Panc1 (cell line): Measurements from ENCODE around the gene IGIP. TPM values are rescaled to one million over a fixed set of nuclear protein-coding genes. Genes with fewer than 3 reads are reported as not detected.

Experiments used
- ATAC-seq: fragments of 200-7000 bp; cut with Tn5 transposase; 2 replicates; pipeline ENCODE4 v1.9.1; 2020; ENCODE audit warnings: mild to moderate bottlenecking, moderate library complexity
- BruUV-seq: library from RNA; stranded (reverse); fragments of 400-500 nt; replicated peaks from 2 replicates; lab custom pipeline; 2021; lab: Mats Ljungman, UMichigan
- CTCF ChIA-PET: fragments of 300-600 bp; sonication (Branson Sonifier 250); formaldehyde crosslinking; loops from one replicate; lab custom pipeline; 2022; ENCODE audit warnings: antibody characterized with exemption; lab: Charles Lee
- POLR2A ChIA-PET: fragments of 300-600 bp; sonication (Branson Sonifier 250); formaldehyde crosslinking; loops from one replicate; lab custom pipeline; 2022; ENCODE audit warnings: antibody characterized with exemption; lab: Charles Lee
- DNase-seq: peaks from one replicate; pipeline ENCODE4 v3.0.0-alpha.2; 2010; ENCODE audit warnings: low read depth, low spot score
- H3K27ac ChIP-seq: 2 replicates; pipeline ENCODE4 v1.5.1; 2011; ENCODE audit warnings: mild to moderate bottlenecking, low read length, inconsistent platforms
- H3K27me3 ChIP-seq: fragments of 200-500 bp; sonication (Bioruptor generic); 2 replicates; pipeline ENCODE4 v1.6.0; 2014; ENCODE audit warnings: low read length, inconsistent platforms; ENCODE audit not compliant: control insufficient read depth, insufficient read depth
- H3K36me3 ChIP-seq: fragments of 200-500 bp; sonication (Bioruptor generic); 2 replicates; pipeline ENCODE4 v1.5.1; 2014; ENCODE audit warnings: inconsistent platforms, mild to moderate bottlenecking, low read length, moderate library complexity; ENCODE audit not compliant: control insufficient read depth, insufficient read depth
- H3K4me1 ChIP-seq: 2 replicates; pipeline ENCODE4 v1.5.1; 2011; ENCODE audit warnings: inconsistent platforms, mild to moderate bottlenecking, low read length, moderate library complexity; ENCODE audit not compliant: control insufficient read depth, insufficient read depth
- H3K4me3 ChIP-seq, 2 experiments: 2 replicates each; pipeline ENCODE4 v1.5.1; 2011 to 2012; ENCODE audit warnings: low read depth in 2 of 2, low read length in 2 of 2, mild to moderate bottlenecking in 2 of 2, inconsistent platforms in 1 of 2, moderate library complexity in 1 of 2
- H3K9me3 ChIP-seq: fragments of 200-500 bp; sonication (Bioruptor generic); 2 replicates; pipeline ENCODE4 v1.5.1; 2014; ENCODE audit warnings: low read depth, mild to moderate bottlenecking, inconsistent platforms, low read length, moderate library complexity; ENCODE audit not compliant: control insufficient read depth, insufficient read depth
- CTCF ChIP-seq: fragments of 450-650 bp; IDR thresholded peaks from 2 replicates; pipeline ENCODE4 v1.5.1; 2017; ENCODE audit warnings: mild to moderate bottlenecking
- POLR2AphosphoS5 ChIP-seq: IDR thresholded peaks from 2 replicates; pipeline ENCODE4 v1.6.1; 2012; ENCODE audit warnings: mild to moderate bottlenecking, low read depth, low read length, moderate library complexity
- REST ChIP-seq, 2 experiments: IDR thresholded peaks; 2 replicates each; pipeline ENCODE4 v1.6.1; 2011 to 2012; ENCODE audit warnings: low read depth in 2 of 2, control low read depth in 1 of 2, low read length in 1 of 2, mild to moderate bottlenecking in 1 of 2, moderate library complexity in 1 of 2; ENCODE audit not compliant: insufficient read depth in 1 of 2
- SIN3A ChIP-seq: IDR thresholded peaks from 2 replicates; pipeline ENCODE4 v1.6.1; 2012; ENCODE audit warnings: low read depth, mild to moderate bottlenecking, low read length, moderate library complexity, borderline replicate concordance; ENCODE audit not compliant: insufficient read depth
- TCF7L2 ChIP-seq: IDR thresholded peaks from 2 replicates; pipeline ENCODE4 v1.6.1; 2011; ENCODE audit warnings: mild to moderate bottlenecking, low read depth, low read length, inconsistent platforms
- in situ Hi-C: cut with HindIII; loops from 2 replicates; pipeline ENCODE4 v1.10.0; 2016; ENCODE audit warnings: low sequenced_read_pairs, low pct_unique_long_range_greater_than_20kb
- intact Hi-C: fragments of 100-400 bp; cut with micrococcal nuclease; formaldehyde crosslinking; loops from one replicate; pipeline ENCODE4 v1.10.0; 2022; ENCODE audit not compliant: unreplicated experiment
- total RNA-seq: library from RNA; stranded (reverse); gene quantifications from one replicate; pipeline ENCODE4 v1.2.1, GENCODE V29; 2021; ENCODE audit not compliant: unreplicated experiment

IGIP gene
- total RNA-seq, 1 experiment from 2014 or later: 7.7 TPM

GRCh38 chr5:140106101-140106500 is 19.6 kb upstream of the IGIP start:
- Histone ChIP-seq H3K27me3 (no peaks in the 10 kb centered on the region), H3K27ac (peak overlapping the region; percentile 94; the same call in 1 of the 2 replicates), H3K36me3 (no peaks in the 10 kb centered on the region; the same call in 1 of the 2 replicates), H3K4me3 (no peak overlapping the region), H3K4me1 (peaks cover 28% of the 10 kb centered on the region), H3K9me3 (no peaks in the 10 kb centered on the region)
- in situ Hi-C loops: no loop called here
- CTCF ChIA-PET: no interaction called here
- intact Hi-C loops: no loop called here
- ATAC-seq (no peak), DNase-seq (no peak)
- BruUV-seq: TSS peak; percentile 80
- POLR2A ChIA-PET: interaction anchor here (0.6 kb wide), 1 partner anchor 10 kb away, joined by 4 read pairs; no protein-coding TSS in a partner anchor
- TF ChIP-seq TCF7L2 (no peak), CTCF (peak; percentile 42; the same call in 1 of the 2 replicates)

GRCh38 chr5:140106805-140107311 is 18.9 kb upstream of the IGIP start:
- in situ Hi-C loops (no loop called here), intact Hi-C loops (no loop called here)
- H3K4me3 ChIP-seq: peak overlapping the region; percentile 87 to 93
- H3K9me3 ChIP-seq: no peaks in the 10 kb centered on the region
- POLR2A ChIA-PET: interaction anchor here (0.5 to 0.7 kb wide), 4 partner anchors 11 to 182 kb away, joined by 3 to 6 read pairs (median 4); no protein-coding TSS in a partner anchor
- no peak for TF ChIP-seq REST (IDR thresholded peaks at IDR 0.05; ENCODE audit: insufficient read depth in 1 of 2, low read depth in 2 of 2, low read length in 1 of 2)
- no peak for TF ChIP-seq SIN3A
- H3K27me3 ChIP-seq: no peaks in the 10 kb centered on the region
- CTCF ChIA-PET: interaction anchor here (0.6 kb wide), 1 partner anchor 1867 kb away, joined by 8 read pairs; no protein-coding TSS in a partner anchor
- BruUV-seq: no TSS peak
- peak overlapping the region; percentile 94 for H3K27ac ChIP-seq
- ATAC-seq: no peak
- H3K36me3 ChIP-seq: no peaks in the 10 kb centered on the region; the same call in 1 of the 2 replicates
- DNase-seq: no peak
- H3K4me1 ChIP-seq: peaks cover 34% of the 10 kb centered on the region

GRCh38 chr5:140107312-140108092 is 18.2 kb upstream of the IGIP start:
- CTCF ChIA-PET: interaction anchor here (0.6 kb wide), 5 partner anchors 31 to 1868 kb away, joined by 3 to 8 read pairs (median 4); no protein-coding TSS in a partner anchor
- no TSS peak for BruUV-seq
- DNase-seq: no peak
- Histone ChIP-seq H3K4me1 (peaks cover 40% of the 10 kb centered on the region), H3K36me3 (no peaks in the 10 kb centered on the region; the same call in 1 of the 2 replicates), H3K27me3 (no peaks in the 10 kb centered on the region), H3K27ac (peak overlapping the region; percentile 94), H3K9me3 (no peaks in the 10 kb centered on the region), H3K4me3 (peak overlapping the region; percentile 87 to 93)
- peak; percentile 91 for ATAC-seq
- POLR2A ChIA-PET: interaction anchor here (0.5 to 0.7 kb wide), 4 partner anchors 11 to 182 kb away, joined by 3 to 6 read pairs (median 4); no protein-coding TSS in a partner anchor
- in situ Hi-C loops: no loop called here
- intact Hi-C loops: no loop called here
- TF ChIP-seq REST (IDR thresholded peaks at IDR 0.05; ENCODE audit: insufficient read depth in 1 of 2, low read depth in 2 of 2, low read length in 1 of 2) (no peak), TCF7L2 (0 out of 2 replicates have a peak, but pooled peaks have one; percentile 35), SIN3A (peak; percentile 46; the same call in 1 of the 2 replicates), CTCF (peak; percentile 27; the same call in 1 of the 2 replicates), POLR2AphosphoS5 (peak; percentile 83)
